ENCODE results near the gene VLDLR.

- no peak for TF ChIP-seq EZH2phosphoT487 (conservative IDR thresholded peaks at IDR 0.05; ENCODE audit: low read length)
- TF ChIP-seq CTCF (IDR thresholded peaks at IDR 0.05; ENCODE audit: insufficient read depth, low read length, poor library complexity, severe bottlenecking): no peak
Observed at GRCh38 chr9:2662496-2662895, 40.9 kb downstream of the VLDLR start.

Measured in SU-DHL-6 (cell line).